LNCAP (cell line): ENCODE measurements around the gene GRAMD1A.

ENCODE experiments used
- TF ChIP-seq, protein P1 (sequence below): fragments of 450-650 bp; IDR thresholded peaks from 2 replicates; pipeline ENCODE4 v1.5.1; 2017; ENCODE audit warnings: mild to moderate bottlenecking

Gene GRAMD1A

DNA sequence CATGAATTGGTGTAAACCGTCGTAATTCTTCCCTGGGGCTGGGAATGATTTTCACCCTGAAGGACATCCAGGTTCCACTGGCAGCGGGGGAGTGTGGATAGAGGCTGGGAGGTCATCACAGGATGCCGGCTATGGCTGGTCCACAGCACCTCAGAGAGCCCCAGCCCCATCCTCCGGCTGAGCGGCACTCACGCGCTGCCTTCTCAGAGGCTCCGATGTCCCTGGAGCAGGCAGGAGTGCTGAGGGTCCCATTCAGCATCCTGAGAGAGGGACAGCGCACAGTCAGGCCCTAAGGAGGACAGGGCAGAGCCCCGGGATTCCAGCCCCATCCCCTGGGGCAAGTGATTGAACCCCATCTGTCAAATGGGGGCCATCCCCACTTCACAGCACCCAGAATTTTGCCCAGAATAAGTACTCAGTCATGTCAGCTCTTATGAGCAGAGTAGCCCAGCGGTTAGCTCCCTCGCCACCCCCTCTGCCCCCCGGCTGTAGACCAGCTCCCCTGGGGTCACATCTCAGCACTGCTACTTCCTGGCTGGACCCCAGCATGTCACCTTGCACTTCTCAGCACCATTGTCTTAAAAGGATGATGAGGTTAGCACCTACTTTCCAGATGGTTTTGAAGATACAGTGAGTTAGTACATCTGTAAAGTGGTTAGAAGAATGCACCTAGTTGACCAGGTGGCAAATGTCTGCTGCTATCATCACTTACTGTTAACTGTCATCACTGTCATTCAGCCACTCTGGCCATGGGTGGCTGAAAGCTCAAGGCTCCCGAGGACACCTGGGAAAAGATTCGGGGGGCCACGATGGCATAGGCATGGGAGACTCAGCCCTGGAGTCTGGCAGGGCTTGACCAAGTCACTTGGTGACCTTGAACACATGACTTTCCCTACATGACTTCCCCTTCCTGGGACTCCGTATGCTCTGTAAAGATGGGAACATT, 11.9 kb downstream of the GRAMD1A start:
- TF ChIP-seq, protein P1, sequence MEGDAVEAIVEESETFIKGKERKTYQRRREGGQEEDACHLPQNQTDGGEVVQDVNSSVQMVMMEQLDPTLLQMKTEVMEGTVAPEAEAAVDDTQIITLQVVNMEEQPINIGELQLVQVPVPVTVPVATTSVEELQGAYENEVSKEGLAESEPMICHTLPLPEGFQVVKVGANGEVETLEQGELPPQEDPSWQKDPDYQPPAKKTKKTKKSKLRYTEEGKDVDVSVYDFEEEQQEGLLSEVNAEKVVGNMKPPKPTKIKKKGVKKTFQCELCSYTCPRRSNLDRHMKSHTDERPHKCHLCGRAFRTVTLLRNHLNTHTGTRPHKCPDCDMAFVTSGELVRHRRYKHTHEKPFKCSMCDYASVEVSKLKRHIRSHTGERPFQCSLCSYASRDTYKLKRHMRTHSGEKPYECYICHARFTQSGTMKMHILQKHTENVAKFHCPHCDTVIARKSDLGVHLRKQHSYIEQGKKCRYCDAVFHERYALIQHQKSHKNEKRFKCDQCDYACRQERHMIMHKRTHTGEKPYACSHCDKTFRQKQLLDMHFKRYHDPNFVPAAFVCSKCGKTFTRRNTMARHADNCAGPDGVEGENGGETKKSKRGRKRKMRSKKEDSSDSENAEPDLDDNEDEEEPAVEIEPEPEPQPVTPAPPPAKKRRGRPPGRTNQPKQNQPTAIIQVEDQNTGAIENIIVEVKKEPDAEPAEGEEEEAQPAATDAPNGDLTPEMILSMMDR: no peak

DNA sequence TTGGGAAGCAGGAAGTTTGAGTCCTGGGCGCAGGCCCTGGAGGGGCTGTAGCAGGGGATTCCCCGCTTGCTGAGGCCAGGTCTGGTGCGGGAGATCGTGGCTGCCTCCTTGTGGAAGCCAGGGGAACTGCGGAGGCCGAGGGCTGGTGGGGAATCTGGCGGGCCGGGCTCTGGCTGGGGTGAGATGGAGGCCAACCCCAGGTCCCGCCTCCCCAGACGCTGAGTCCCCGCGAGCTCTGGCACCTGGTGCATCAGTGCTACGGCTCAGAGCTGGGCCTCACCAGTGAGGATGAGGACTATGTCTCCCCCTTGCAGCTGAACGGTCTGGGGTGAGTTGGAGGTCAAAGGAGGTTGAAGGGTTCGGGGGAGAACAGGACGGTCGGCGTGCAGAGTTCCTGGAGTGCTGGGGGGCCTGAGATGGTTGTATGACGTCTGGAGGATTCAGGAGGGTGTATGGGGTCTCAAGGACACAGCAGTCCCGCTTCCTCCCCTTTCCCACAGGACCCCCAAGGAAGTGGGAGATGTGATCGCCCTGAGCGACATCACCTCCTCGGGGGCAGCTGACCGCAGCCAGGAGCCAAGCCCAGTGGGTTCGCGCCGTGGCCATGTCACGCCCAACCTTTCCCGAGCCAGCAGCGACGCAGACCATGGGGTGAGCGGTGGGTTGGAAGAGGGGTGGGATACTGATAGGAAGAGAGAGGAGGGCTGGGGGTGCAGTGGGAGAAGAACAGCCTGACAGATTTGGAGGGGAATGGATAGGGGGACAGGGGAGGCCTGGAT, 13.1 kb downstream of the GRAMD1A start:
- TF ChIP-seq, protein P1: peak; percentile 89

DNA sequence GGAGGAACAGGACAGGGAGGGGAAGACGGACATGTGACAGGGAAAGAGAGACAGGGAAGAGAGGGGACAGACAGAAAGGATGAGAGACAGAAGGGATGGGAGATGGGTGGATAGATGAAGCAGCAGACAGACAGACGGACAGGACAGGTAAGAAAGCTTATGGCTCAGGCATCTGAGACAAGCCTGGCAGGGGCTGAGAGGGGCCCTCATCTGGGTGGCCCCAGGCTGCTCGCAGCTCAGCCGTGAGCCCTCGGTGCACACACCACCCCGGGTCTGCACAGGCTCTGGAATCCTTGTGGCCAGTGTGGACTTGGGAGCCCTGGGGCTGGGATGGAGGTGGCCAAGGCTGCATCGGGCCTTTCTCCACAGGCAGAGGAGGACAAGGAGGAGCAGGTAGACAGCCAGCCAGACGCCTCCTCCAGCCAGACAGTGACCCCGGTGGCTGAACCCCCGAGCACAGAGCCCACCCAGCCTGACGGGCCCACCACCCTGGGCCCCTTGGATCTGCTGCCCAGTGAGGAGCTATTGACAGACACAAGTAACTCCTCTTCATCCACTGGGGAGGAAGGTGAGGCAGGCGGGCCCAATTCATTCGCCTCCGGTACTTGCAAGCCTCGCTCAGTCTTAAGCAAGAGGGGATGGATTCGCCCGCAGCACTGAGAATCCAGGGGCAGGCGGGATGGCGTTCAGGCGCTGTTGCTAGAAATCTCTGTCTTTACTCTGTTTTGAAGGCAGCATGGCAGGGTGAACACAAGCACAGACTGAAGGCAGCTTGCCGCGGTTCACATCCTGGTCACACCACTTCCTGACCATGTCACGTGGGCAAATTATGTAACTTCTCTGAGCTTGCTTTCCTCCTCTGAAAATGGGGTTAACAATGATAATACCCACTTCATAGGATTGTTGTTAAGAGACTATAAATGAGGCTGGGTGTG, 14.0 kb downstream of the GRAMD1A start:
- TF ChIP-seq, protein P1: no peak

DNA sequence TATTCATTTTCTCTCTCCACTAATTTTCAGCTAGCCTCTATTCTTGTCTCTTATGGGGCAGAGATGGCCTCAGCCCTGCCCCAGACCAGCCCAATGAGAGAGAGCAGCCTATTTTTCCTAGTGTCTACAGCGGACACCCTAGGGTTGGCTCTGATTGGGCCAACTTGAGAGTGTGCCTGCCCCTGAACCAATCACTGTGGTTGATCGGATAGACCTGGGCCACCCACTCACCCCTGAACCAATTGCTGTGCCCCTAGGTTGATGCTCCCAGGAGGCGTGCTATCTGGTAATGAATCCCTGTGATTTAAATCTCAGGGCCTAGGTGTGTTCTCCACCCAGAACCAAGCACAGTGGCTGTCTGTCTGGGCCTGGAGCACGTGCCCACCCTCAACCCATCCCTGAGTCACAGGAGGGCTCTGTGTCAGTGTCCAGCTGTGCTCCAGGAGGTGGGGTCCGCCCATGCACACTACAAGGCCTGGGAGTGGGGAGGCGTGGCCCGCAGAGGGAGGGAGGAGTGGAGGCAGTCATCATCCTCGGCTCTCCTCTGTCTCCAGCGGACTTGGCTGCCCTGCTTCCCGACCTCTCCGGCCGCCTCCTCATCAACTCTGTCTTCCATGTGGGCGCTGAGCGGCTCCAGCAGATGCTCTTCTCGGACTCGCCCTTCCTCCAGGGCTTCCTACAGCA, 15.3 kb downstream of the GRAMD1A start:
- TF ChIP-seq, protein P1: no peak

DNA sequence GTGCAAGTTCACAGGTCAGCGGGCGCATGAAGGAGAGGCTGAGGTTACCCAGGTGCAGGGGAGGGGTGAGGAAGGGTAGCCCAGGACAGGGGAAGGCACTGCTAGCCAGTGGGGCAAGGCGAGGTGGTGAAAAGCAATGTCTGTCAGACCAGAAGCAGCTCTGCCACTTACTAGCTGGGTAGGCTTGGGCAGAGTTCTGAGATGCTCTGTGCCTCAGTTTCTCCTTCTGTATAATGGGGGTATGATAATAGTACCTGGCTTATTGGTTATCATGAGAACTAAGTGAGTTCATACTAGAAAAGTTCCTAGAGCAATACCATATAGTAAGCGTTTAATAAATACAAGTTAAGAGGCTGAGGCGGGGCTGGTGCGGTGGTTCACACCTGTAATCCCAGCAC, 15.8 kb downstream of the GRAMD1A start:
- TF ChIP-seq, protein P1: no peak

DNA sequence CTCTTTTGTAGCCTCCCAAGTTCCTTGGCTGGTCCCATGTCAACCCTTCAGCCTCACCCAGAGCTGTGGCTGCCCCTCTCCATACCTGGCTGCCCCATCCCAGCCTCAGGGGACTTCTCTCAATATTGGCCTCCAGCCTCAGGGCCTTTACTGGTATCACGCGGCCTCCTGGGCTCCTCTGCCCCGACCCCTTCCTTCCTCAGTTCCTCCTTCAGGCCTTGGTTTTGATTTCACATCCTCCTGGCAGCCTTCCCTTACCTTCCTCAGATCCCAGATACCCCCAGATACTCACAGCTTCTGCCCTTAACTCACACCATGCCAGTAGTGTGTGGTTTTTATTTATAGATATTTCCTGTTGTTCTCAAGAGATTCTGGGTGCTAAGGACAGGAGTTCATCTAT, 17.4 kb downstream of the GRAMD1A start:
- TF ChIP-seq, protein P1: no peak
